Activated naive CD4-positive, alpha-beta T cell treated with anti-CD3 and anti-CD28 coated beads for 36 hours (primary cell): ENCODE results near the gene SYK. TPM values are rescaled to one million over a fixed set of nuclear protein-coding genes. Genes with fewer than 3 reads are reported as not detected.

Experiments used
- CTCF ChIA-PET: fragments of 350-600 bp; sonication (Branson Sonifier 250); formaldehyde crosslinking; loops from one replicate; lab custom pipeline; 2021; ENCODE audit warnings: antibody characterized with exemption; lab: Charles Lee
- DNase-seq: peaks from one replicate; pipeline ENCODE4 v3.0.0-alpha.2; 2020
- H3K27ac Mint-ChIP-seq: one replicate; pipeline ENCODE4 v1.8.0; 2021; ENCODE audit warnings: mild to moderate bottlenecking, mixed read lengths
- H3K27me3 Mint-ChIP-seq: one replicate; pipeline ENCODE4 v1.8.0; 2021; ENCODE audit warnings: low read depth, mixed read lengths
- H3K36me3 Mint-ChIP-seq: one replicate; pipeline ENCODE4 v1.8.0; 2021; ENCODE audit warnings: low read depth, mixed read lengths
- H3K4me1 Mint-ChIP-seq: one replicate; pipeline ENCODE4 v1.8.0; 2021; ENCODE audit warnings: low read depth, mixed read lengths
- H3K4me3 Mint-ChIP-seq: one replicate; pipeline ENCODE4 v1.8.0; 2021; ENCODE audit warnings: mild to moderate bottlenecking, moderate library complexity, mixed read lengths
- H3K9me3 Mint-ChIP-seq: one replicate; pipeline ENCODE4 v1.8.0; 2021; ENCODE audit warnings: mixed read lengths
- intact Hi-C: fragments of 100-400 bp; cut with micrococcal nuclease; formaldehyde crosslinking; loops from one replicate; pipeline ENCODE4 v1.15.1; 2023
- total RNA-seq, 2 experiments: library from RNA; stranded (reverse); gene quantifications; one replicate each; pipeline ENCODE4 v1.2.3, GENCODE V29; 2021

SYK gene
- total RNA-seq, 2 experiments from 2014 or later = 0.07 to 0.19 TPM

GRCh38 chr9:90894986-90895687 lies 93.5 kb downstream of the SYK start:
- intact Hi-C loops = no loop called here
- H3K36me3 Mint-ChIP-seq = no peaks in the 10 kb centered on the region
- H3K4me3 Mint-ChIP-seq = no peak overlapping the region
- no peaks in the 10 kb centered on the region for H3K9me3 Mint-ChIP-seq
- CTCF ChIA-PET = interaction anchor here (0.8 to 1.3 kb wide), 2 partner anchors 20 to 86 kb away, joined by 3 read pairs; no protein-coding TSS in a partner anchor
- H3K27ac Mint-ChIP-seq = no peak overlapping the region
- H3K4me1 Mint-ChIP-seq = no peaks in the 10 kb centered on the region
- no peak for DNase-seq
- H3K27me3 Mint-ChIP-seq = no peaks in the 10 kb centered on the region

GRCh38 chr9:90895786-90896185 lies 94.2 kb downstream of the SYK start:
- no peak for DNase-seq
- H3K27me3 Mint-ChIP-seq = no peaks in the 10 kb centered on the region
- H3K4me1 Mint-ChIP-seq = no peaks in the 10 kb centered on the region
- no peaks in the 10 kb centered on the region for H3K9me3 Mint-ChIP-seq
- CTCF ChIA-PET = interaction anchor here (0.6 kb wide), 1 partner anchor 980 kb away, joined by 3 read pairs; no protein-coding TSS in a partner anchor
- H3K4me3 Mint-ChIP-seq = no peak overlapping the region
- no peaks in the 10 kb centered on the region for H3K36me3 Mint-ChIP-seq
- intact Hi-C loops = no loop called here
- no peak overlapping the region for H3K27ac Mint-ChIP-seq

- Mint-ChIP-seq H3K27me3 (no peaks in the 10 kb centered on the region), H3K36me3 (no peaks in the 10 kb centered on the region), H3K4me1 (no peaks in the 10 kb centered on the region), H3K4me3 (no peak overlapping the region), H3K27ac (no peak overlapping the region), H3K9me3 (no peaks in the 10 kb centered on the region)
- CTCF ChIA-PET = interaction anchor here (0.6 kb wide), 1 partner anchor 980 kb away, joined by 3 read pairs; no protein-coding TSS in a partner anchor
- no peak for DNase-seq
- intact Hi-C loops = no loop called here
Measured at GRCh38 chr9:90896231-90896630, 94.6 kb downstream of the SYK start.

- no peak for DNase-seq
- Mint-ChIP-seq H3K9me3 (no peaks in the 10 kb centered on the region), H3K27me3 (no peaks in the 10 kb centered on the region), H3K4me1 (no peaks in the 10 kb centered on the region), H3K36me3 (no peaks in the 10 kb centered on the region), H3K27ac (no peak overlapping the region), H3K4me3 (no peak overlapping the region)
- CTCF ChIA-PET = no interaction called here
- intact Hi-C loops = no loop called here
Measured at GRCh38 chr9:90898228-90898627, 96.6 kb downstream of the SYK start.

GRCh38 chr9:90899287-90899686 lies 97.7 kb downstream of the SYK start:
- no peaks in the 10 kb centered on the region for H3K4me1 Mint-ChIP-seq
- DNase-seq = no peak
- H3K27me3 Mint-ChIP-seq = no peaks in the 10 kb centered on the region
- CTCF ChIA-PET = no interaction called here
- H3K4me3 Mint-ChIP-seq = no peak overlapping the region
- H3K27ac Mint-ChIP-seq = no peak overlapping the region
- H3K36me3 Mint-ChIP-seq = no peaks in the 10 kb centered on the region
- no peaks in the 10 kb centered on the region for H3K9me3 Mint-ChIP-seq
- intact Hi-C loops = no loop called here

GRCh38 chr9:90900130-90900529 lies 98.5 kb downstream of the SYK start:
- Mint-ChIP-seq H3K4me3 (no peak overlapping the region), H3K27ac (no peak overlapping the region), H3K9me3 (no peaks in the 10 kb centered on the region), H3K27me3 (no peaks in the 10 kb centered on the region), H3K36me3 (no peaks in the 10 kb centered on the region), H3K4me1 (no peaks in the 10 kb centered on the region)
- intact Hi-C loops = no loop called here
- CTCF ChIA-PET = no interaction called here
- no peak for DNase-seq

- H3K4me1 Mint-ChIP-seq = no peaks in the 10 kb centered on the region
- H3K36me3 Mint-ChIP-seq = no peaks in the 10 kb centered on the region
- H3K4me3 Mint-ChIP-seq = no peak overlapping the region
- CTCF ChIA-PET = no interaction called here
- H3K9me3 Mint-ChIP-seq = no peaks in the 10 kb centered on the region
- H3K27me3 Mint-ChIP-seq = no peaks in the 10 kb centered on the region
- no peak for DNase-seq
- intact Hi-C loops = no loop called here
- no peak overlapping the region for H3K27ac Mint-ChIP-seq
Measured at GRCh38 chr9:90901933-90902332, 100.3 kb downstream of the SYK start.

- Mint-ChIP-seq H3K4me3 (no peak overlapping the region), H3K36me3 (no peaks in the 10 kb centered on the region), H3K4me1 (no peaks in the 10 kb centered on the region), H3K27me3 (no peaks in the 10 kb centered on the region), H3K9me3 (no peaks in the 10 kb centered on the region), H3K27ac (no peak overlapping the region)
- DNase-seq = no peak
- CTCF ChIA-PET = no interaction called here
- intact Hi-C loops = no loop called here
Measured at GRCh38 chr9:90903766-90904424, 102.3 kb downstream of the SYK start.

GRCh38 chr9:90904706-90905478 lies 103.3 kb downstream of the SYK start:
- CTCF ChIA-PET = no interaction called here
- no peak for DNase-seq
- intact Hi-C loops = no loop called here
- Mint-ChIP-seq H3K4me3 (no peak overlapping the region), H3K9me3 (no peaks in the 10 kb centered on the region), H3K27me3 (no peaks in the 10 kb centered on the region), H3K36me3 (no peaks in the 10 kb centered on the region), H3K4me1 (no peaks in the 10 kb centered on the region), H3K27ac (no peak overlapping the region)

- no peak overlapping the region for H3K4me3 Mint-ChIP-seq
- intact Hi-C loops = no loop called here
- CTCF ChIA-PET = interaction anchor here (1.8 kb wide), 1 partner anchor 10 kb away, joined by 6 read pairs; no protein-coding TSS in a partner anchor
- no peaks in the 10 kb centered on the region for H3K36me3 Mint-ChIP-seq
- no peaks in the 10 kb centered on the region for H3K4me1 Mint-ChIP-seq
- no peaks in the 10 kb centered on the region for H3K9me3 Mint-ChIP-seq
- no peak overlapping the region for H3K27ac Mint-ChIP-seq
- no peak for DNase-seq
- H3K27me3 Mint-ChIP-seq = no peaks in the 10 kb centered on the region
Measured at GRCh38 chr9:90905822-90906221, 104.2 kb downstream of the SYK start.

GRCh38 chr9:90906316-90907055 lies 104.9 kb downstream of the SYK start:
- intact Hi-C loops = no loop called here
- no peak overlapping the region for H3K4me3 Mint-ChIP-seq
- H3K4me1 Mint-ChIP-seq = no peaks in the 10 kb centered on the region
- no peaks in the 10 kb centered on the region for H3K9me3 Mint-ChIP-seq
- DNase-seq = no peak
- CTCF ChIA-PET = interaction anchor here (1.8 kb wide), 1 partner anchor 9 kb away, joined by 6 read pairs; no protein-coding TSS in a partner anchor
- H3K27me3 Mint-ChIP-seq = no peaks in the 10 kb centered on the region
- no peaks in the 10 kb centered on the region for H3K36me3 Mint-ChIP-seq
- no peak overlapping the region for H3K27ac Mint-ChIP-seq

- Mint-ChIP-seq H3K27me3 (no peaks in the 10 kb centered on the region), H3K27ac (no peak overlapping the region), H3K36me3 (no peaks in the 10 kb centered on the region), H3K9me3 (no peaks in the 10 kb centered on the region), H3K4me3 (no peak overlapping the region), H3K4me1 (no peaks in the 10 kb centered on the region)
- intact Hi-C loops = no loop called here
- CTCF ChIA-PET = interaction anchor here (1.8 kb wide), 1 partner anchor 9 kb away, joined by 6 read pairs; no protein-coding TSS in a partner anchor
- no peak for DNase-seq
Measured at GRCh38 chr9:90907056-90907445, 105.4 kb downstream of the SYK start.
